Middle frontal gyrus (tissue), 1 donor: ENCODE data around the gene PARD3.

ENCODE experiments used
- DNase-seq: peaks from one replicate; pipeline ENCODE4 v3.0.0-alpha.2; 2015; ENCODE audit warnings: low spot score; ENCODE audit errors: extremely low spot score

PARD3 gene

GRCh38 chr10:34116220-34116641, 698.9 kb downstream of the PARD3 start:
- DNase-seq: peak; percentile 14

- DNase-seq: no peak
These were observed 700.2 kb downstream of the PARD3 start for GRCh38 chr10:34114914-34115313.

GRCh38 chr10:34113504-34114225, 701.4 kb downstream of the PARD3 start:
- DNase-seq: no peak

GRCh38 chr10:34112171-34112782, 702.8 kb downstream of the PARD3 start:
- DNase-seq: no peak

DNA sequence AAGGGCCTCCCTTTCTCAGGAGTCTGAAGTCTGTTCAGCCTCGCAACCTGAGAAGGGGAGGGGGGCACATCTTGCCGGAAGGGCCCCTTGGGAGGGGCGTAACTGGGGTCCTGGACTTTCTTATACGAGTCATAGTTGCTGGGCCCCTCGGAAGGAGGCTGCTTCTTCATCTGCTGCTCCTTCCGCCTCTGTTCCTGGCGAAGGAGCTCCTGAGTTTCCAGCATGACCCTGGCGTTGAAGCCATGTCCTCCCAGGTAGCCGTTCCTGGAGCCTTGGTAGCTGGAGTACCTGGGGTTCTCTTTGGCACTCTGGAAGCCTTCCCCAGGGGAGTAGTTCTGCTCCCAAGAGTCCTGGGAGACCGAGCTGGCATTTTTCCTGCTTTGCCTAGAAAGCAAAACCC, 703.9 kb downstream of the PARD3 start:
- no peak for DNase-seq

- no peak for DNase-seq
These were observed 705.0 kb downstream of the PARD3 start for GRCh38 chr10:34109952-34110702.

- DNase-seq: no peak
These were observed 705.6 kb downstream of the PARD3 start for GRCh38 chr10:34109495-34109894.

DNA sequence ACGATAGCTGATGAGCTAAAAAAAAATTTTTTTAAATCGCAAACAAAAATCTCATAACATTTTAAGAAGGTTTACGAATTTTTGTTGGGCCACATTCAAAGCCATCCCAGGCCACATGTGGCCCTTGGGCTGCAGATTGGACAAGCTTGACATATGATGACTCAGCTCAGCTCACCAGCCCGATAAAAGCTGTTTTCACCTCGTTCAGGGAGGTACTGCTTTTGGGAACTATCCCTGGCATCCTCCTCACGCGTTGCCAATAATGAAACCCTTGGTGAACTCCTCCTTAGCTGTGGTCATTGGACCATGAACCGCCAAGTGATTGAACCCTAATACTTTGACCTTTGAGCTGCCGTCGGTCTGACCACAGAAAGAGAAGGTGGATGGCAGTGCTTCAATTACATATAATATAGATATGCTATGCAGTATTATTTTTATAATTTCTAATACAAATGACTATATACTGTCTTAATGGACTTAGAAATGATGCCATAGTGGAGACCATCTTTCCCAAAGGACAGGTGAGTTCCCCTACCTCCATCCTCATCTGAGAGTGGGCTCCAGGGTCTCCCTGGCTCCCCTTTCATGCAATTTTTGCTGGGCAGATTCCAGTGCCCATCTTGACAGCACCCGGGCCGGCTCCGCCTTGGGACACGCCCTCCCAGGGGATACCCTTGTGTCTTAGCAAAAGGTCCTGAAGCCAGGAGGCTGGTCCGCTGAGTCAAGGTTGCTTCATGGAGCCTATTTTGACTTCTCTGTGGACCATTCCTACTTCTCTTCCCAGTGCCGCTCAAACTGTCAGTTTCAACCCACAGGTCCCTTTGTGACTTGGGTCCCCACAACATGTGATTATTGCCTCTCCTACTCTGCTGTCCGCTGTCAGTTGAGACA, 707.2 kb downstream of the PARD3 start:
- DNase-seq: no peak

GRCh38 chr10:34106356-34106885, 708.7 kb downstream of the PARD3 start:
- DNase-seq: no peak

- no peak for DNase-seq
These were observed 710.1 kb downstream of the PARD3 start for GRCh38 chr10:34104829-34105572.

- peak; percentile 16 for DNase-seq
These were observed 712.1 kb downstream of the PARD3 start for GRCh38 chr10:34102893-34103506.

- DNase-seq: no peak
These were observed 712.8 kb downstream of the PARD3 start for GRCh38 chr10:34102237-34102673.

GRCh38 chr10:34101001-34101400, 714.1 kb downstream of the PARD3 start:
- no peak for DNase-seq

- DNase-seq: no peak
These were observed 716.1 kb downstream of the PARD3 start for GRCh38 chr10:34098821-34099567.

DNA sequence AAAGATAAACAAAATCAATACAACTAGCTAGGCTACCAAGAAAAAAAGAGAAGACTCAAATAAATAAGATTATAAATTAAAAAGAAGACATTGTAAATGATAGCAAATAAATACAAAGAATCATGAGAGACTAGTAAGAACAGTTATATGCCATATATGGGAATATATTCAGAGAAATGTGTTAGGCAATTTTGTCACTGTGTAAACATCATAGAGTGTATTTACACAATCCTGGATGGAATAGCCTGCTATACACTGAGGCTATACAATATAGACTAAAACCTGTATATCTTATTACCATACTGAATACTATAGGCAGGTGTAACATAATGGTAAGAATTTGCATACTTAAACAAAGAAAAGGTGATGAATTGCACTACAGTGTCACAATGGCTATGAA, 717.4 kb downstream of the PARD3 start:
- DNase-seq: no peak

DNA sequence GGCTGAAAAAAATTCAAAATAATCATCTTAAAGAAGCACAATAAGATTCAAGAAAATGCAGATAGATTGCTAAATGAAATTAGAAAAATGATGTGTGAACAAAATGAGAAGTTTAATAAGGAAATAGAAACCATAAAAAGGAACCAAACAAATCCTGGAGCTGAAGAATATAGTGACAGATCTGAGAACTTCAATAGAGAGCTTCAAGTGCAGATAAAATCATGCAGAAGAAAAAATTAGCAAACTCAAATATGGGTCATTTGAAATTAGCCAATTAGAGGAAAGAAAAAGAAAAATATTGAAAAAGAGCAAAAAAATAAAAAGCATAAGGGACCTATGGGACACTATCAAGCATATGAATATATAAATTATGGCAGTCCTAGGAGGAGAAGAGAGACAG, 720.1 kb downstream of the PARD3 start:
- DNase-seq: no peak

- no peak for DNase-seq
These were observed 720.9 kb downstream of the PARD3 start for GRCh38 chr10:34094146-34094696.

GRCh38 chr10:34092891-34093290, 722.2 kb downstream of the PARD3 start:
- no peak for DNase-seq

DNA sequence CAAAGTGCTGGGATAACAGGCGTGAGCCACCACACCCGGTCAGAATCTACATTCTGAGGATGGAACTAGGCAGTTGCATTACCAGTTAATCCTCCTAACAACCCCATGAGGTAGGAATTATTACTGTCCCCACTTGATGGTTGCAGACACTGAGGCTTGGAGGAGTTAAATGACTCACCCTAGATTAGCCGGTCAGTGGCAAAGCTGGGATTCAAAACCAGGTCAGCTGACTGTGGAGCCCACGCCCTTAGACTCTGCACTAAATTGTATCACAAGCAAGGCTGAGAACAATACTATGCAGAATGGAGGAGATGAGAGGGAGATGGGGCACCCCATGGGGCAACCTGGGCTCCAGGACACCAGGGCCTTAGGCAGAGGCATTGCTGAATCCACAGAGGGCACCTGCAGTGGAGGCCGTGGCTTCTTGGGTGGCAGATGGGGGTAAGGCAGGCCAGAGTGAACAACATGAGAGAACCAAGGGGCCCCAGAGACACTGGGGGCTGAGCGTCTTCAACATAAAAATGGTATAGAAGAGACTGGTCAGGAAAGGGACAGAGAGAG, 723.4 kb downstream of the PARD3 start:
- DNase-seq: no peak
